GM12878 (cell line): ENCODE results near the gene SLC12A3. TPM values are rescaled to one million over a fixed set of nuclear protein-coding genes. Genes with fewer than 3 reads are reported as not detected.

Experiments
- ATAC-seq: fragments of 200-7000 bp; cut with Tn5 transposase; 3 replicates; pipeline ENCODE4 v1.9.1; 2020; ENCODE audit warnings: mild to moderate bottlenecking, moderate library complexity
- BruUV-seq: library from RNA; stranded (reverse); fragments of 400-500 nt; replicated peaks from 2 replicates; lab custom pipeline; 2021; lab: Mats Ljungman, UMichigan
- CTCF ChIA-PET: fragments of 300-600 bp; sonication (Branson Sonifier 250); formaldehyde crosslinking; extraction: SDS; loops from one replicate; lab custom pipeline; 2021; ENCODE audit warnings: inconsistent platforms; lab: Yijun Ruan, JAX
- POLR2A ChIA-PET: fragments of 350-600 bp; formaldehyde crosslinking; extraction: SDS; loops from one replicate; lab custom pipeline; 2021; ENCODE audit warnings: inconsistent platforms; lab: Charles Lee
- RAD21 ChIA-PET: fragments of 300-600 bp; sonication (Branson Sonifier 250); formaldehyde crosslinking; loops from one replicate; lab custom pipeline; 2023; ENCODE audit warnings: antibody characterized with exemption; ENCODE audit not compliant: unreplicated experiment; lab: Charles Lee
- SMC1A ChIA-PET: fragments of 300-600 bp; sonication (Branson Sonifier 250); formaldehyde crosslinking; loops from one replicate; lab custom pipeline; 2023; ENCODE audit not compliant: unreplicated experiment, uncharacterized antibody; lab: Charles Lee
- DNase-seq: peaks from one replicate; pipeline ENCODE4 v3.0.0-alpha.2; 2011; ENCODE audit warnings: low read depth, low spot score
- FAIRE-seq: peaks from 3 replicates; lab custom pipeline; 2011; peaks lifted over from hg19 to GRCh38; lab: Jason Lieb, UNC
- H2AFZ ChIP-seq: 2 replicates; pipeline ENCODE4 v1.6.0; 2011; ENCODE audit warnings: low read depth, low read length, control low read depth; ENCODE audit not compliant: control insufficient read depth
- H3K27ac ChIP-seq: 2 replicates; pipeline ENCODE4 v1.5.1; 2011; ENCODE audit warnings: control low read depth; ENCODE audit not compliant: control insufficient read depth, insufficient read depth
- H3K27me3 ChIP-seq, 2 experiments: replicated peaks in 1 of 2; 2 replicates each; pipeline versions ENCODE4 v1.6.0 to v1.6.1; 2011; ENCODE audit warnings: low read length in 1 of 2; ENCODE audit not compliant: control insufficient read depth in 2 of 2, insufficient read depth in 2 of 2
- H3K36me3 ChIP-seq, 2 experiments: 2 replicates each; pipeline ENCODE4 v1.5.1; 2011; ENCODE audit warnings: low read length in 1 of 2; ENCODE audit not compliant: control insufficient read depth in 2 of 2, insufficient read depth in 2 of 2
- H3K4me1 ChIP-seq: 2 replicates; pipeline ENCODE4 v1.6.1; 2011; ENCODE audit warnings: mild to moderate bottlenecking, low read length, moderate library complexity, mixed read lengths; ENCODE audit not compliant: control insufficient read depth, insufficient read depth
- H3K4me2 ChIP-seq: 2 replicates; pipeline ENCODE4 v1.6.0; 2011; ENCODE audit warnings: control low read depth; ENCODE audit not compliant: control insufficient read depth, insufficient read depth
- H3K4me3 ChIP-seq: fragments of 200-600 bp; sonication (generic); 2 replicates; pipeline ENCODE4 v1.5.1; 2016
- H3K79me2 ChIP-seq: 2 replicates; pipeline ENCODE4 v1.6.0; 2011; ENCODE audit warnings: low read length; ENCODE audit not compliant: control insufficient read depth, insufficient read depth
- H3K9ac ChIP-seq: 2 replicates; pipeline ENCODE4 v1.8.0; 2011; ENCODE audit warnings: low read length, control low read depth, mixed read lengths; ENCODE audit not compliant: control insufficient read depth, insufficient read depth
- H3K9me3 ChIP-seq: replicated peaks from 3 replicates; pipeline ENCODE4 v1.5.1; 2011; ENCODE audit warnings: mild to moderate bottlenecking, low read length; ENCODE audit not compliant: control insufficient read depth, insufficient read depth
- H4K20me1 ChIP-seq: 2 replicates; pipeline ENCODE4 v1.6.0; 2011; ENCODE audit not compliant: control insufficient read depth, insufficient read depth
- ATF3 ChIP-seq: IDR thresholded peaks from 2 replicates; pipeline ENCODE4 v1.6.1; 2011; ENCODE audit warnings: low read depth, mild to moderate bottlenecking, low read length, moderate library complexity, borderline replicate concordance; ENCODE audit errors: extremely low read depth
- CBFB ChIP-seq: IDR thresholded peaks from 2 replicates; pipeline ENCODE4 v1.6.1; 2016; ENCODE audit warnings: antibody characterized with exemption, low read depth
- IKZF1 ChIP-seq: fragments of 450-650 bp; conservative IDR thresholded peaks from 2 replicates; pipeline ENCODE4 v1.6.1; 2017; ENCODE audit warnings: antibody characterized with exemption, mild to moderate bottlenecking
- KAT2A ChIP-seq: conservative IDR thresholded peaks from 2 replicates; pipeline ENCODE4 v1.6.1; 2011; ENCODE audit warnings: low read depth, low read length; ENCODE audit not compliant: control insufficient read depth
- KDM1A ChIP-seq: fragments of 200-600 bp; sonication (generic); IDR thresholded peaks from 2 replicates; pipeline ENCODE4 v1.6.1; 2016; ENCODE audit warnings: borderline replicate concordance
- LARP7 ChIP-seq: fragments of 450-650 bp; IDR thresholded peaks from 2 replicates; pipeline ENCODE4 v1.6.1; 2017; ENCODE audit warnings: mild to moderate bottlenecking
- NRF1 ChIP-seq: conservative IDR thresholded peaks from 2 replicates; pipeline ENCODE4 v1.6.1; 2011; ENCODE audit warnings: mild to moderate bottlenecking, low read depth, low read length, improper control_type of control experiment
- PAX8 ChIP-seq: fragments of 450-650 bp; IDR thresholded peaks from 2 replicates; pipeline ENCODE4 v1.6.1; 2017; ENCODE audit warnings: mild to moderate bottlenecking, moderate library complexity
- RELB ChIP-seq: fragments of 450-650 bp; IDR thresholded peaks from 2 replicates; pipeline ENCODE4 v1.6.1; 2017; ENCODE audit warnings: low read depth, mild to moderate bottlenecking, moderate library complexity
- RFX5 ChIP-seq: IDR thresholded peaks from 2 replicates; pipeline ENCODE4 v1.6.1; 2011; ENCODE audit warnings: low read depth, low read length, improper control_type of control experiment
- RUNX3 ChIP-seq: IDR thresholded peaks from 2 replicates; pipeline ENCODE4 v1.6.1; 2012; ENCODE audit warnings: low read length, inconsistent platforms
- TAF1 ChIP-seq: IDR thresholded peaks from 2 replicates; pipeline ENCODE4 v1.6.1; 2011; ENCODE audit warnings: mild to moderate bottlenecking, low read depth, low read length, borderline replicate concordance
- TCF12 ChIP-seq: IDR thresholded peaks from 2 replicates; pipeline ENCODE4 v1.6.1; 2011; ENCODE audit warnings: low read depth, mild to moderate bottlenecking, low read length
- USF2 ChIP-seq: IDR thresholded peaks from 2 replicates; pipeline ENCODE4 v1.6.1; 2011; ENCODE audit warnings: low read depth, low read length, improper control_type of control experiment, borderline replicate concordance
- YBX1 ChIP-seq: fragments of 450-650 bp; IDR thresholded peaks from 2 replicates; pipeline ENCODE4 v1.6.1; 2016; ENCODE audit warnings: antibody characterized with exemption
- YY1 ChIP-seq: IDR thresholded peaks from 2 replicates; pipeline ENCODE4 v1.6.1; 2011; ENCODE audit warnings: low read depth, mild to moderate bottlenecking, low read length
- ZBTB4 ChIP-seq: fragments of 450-650 bp; formaldehyde crosslinking; IDR thresholded peaks from 2 replicates; pipeline ENCODE4 v1.4.0; 2022; ENCODE audit warnings: mild to moderate bottlenecking, moderate library complexity
- ZNF274 ChIP-seq: IDR thresholded peaks from one replicate; pipeline ENCODE4 v1.8.0; 2011; ENCODE audit not compliant: insufficient read length, insufficient read depth
- ZNF622 ChIP-seq: fragments of 450-650 bp; IDR thresholded peaks from 2 replicates; pipeline ENCODE4 v1.6.1; 2017; ENCODE audit warnings: mild to moderate bottlenecking, inconsistent platforms
- WGBS: methylation state at CpG from one replicate; pipeline ENCODE4 v1.1.6; 2016; ENCODE audit warnings: low lambda C conversion rate; ENCODE audit not compliant: insufficient replicate concordance, insufficient coverage; ENCODE audit errors: missing lambda C conversion rate; 5-methylcytosine and 5-hydroxymethylcytosine counted together
- in situ Hi-C: fragments of 300-500 bp; cut with MboI; formaldehyde crosslinking; loops from 9 replicates; pipeline ENCODE4 v1.14.3; 2018; ENCODE audit warnings: mixed read lengths
- intact Hi-C: fragments of 100-400 bp; cut with micrococcal nuclease; formaldehyde crosslinking; loops from one replicate; pipeline ENCODE4 v1.14.2; 2022; ENCODE audit not compliant: unreplicated experiment
- polyA plus RNA-seq, 11 experiments: library from polyadenylated mRNA; depleted of rRNA in 4 of 11; unstranded in 6 of 11; stranded (reverse) in 5 of 11; fragments of >200 nt; fragmentation: Nextera tagmentation in 4 of 11; fragmentation: Illumina TruSeq in 1 of 11; extraction: Ambion mirVana in 4 of 11; extraction: Trizol in 1 of 11; gene quantifications; 1 replicate in 1 of 11; 2 replicates in 10 of 11; pipeline versions ENCODE4 v1.2.1 to v1.2.3, GENCODE V29; 2011 to 2016; ENCODE audit warnings: inconsistent platforms in 2 of 11, missing spikeins in 2 of 11, low read depth in 1 of 11
- total RNA-seq, 4 experiments: library from RNA; depleted of rRNA in 3 of 4; stranded (reverse); fragments of >200 nt in 3 of 4; fragmentation: Illumina TruSeq in 1 of 4; extraction: Trizol in 1 of 4; gene quantifications; 2 replicates each; pipeline versions ENCODE4 v1.2.1 to v1.2.3, GENCODE V29; 2013 to 2021

SLC12A3 gene
- total and polyA plus RNA-seq, 10 of the 15 experiments (the other 5 are each of a cell fraction or from before 2014, with no cell fraction given) = 0.05 to 6.3 (median 3.1) TPM

- TF ChIP-seq RELB = no peak
- no peak for TF ChIP-seq NRF1
- TF ChIP-seq LARP7 = no peak
- TF ChIP-seq TAF1 = no peak
- no peak for TF ChIP-seq ZNF622
- no peak for TF ChIP-seq RFX5
- no peak for TF ChIP-seq USF2
- TF ChIP-seq TCF12 = no peak
These were observed 18.6 kb downstream of the SLC12A3 start (continued) for GRCh38 chr16:56883586-56883985.

GRCh38 chr16:56884026-56884582 is 19.1 kb downstream of the SLC12A3 start:
- BruUV-seq = no TSS peak
- intact Hi-C loops = no loop called here
- Histone ChIP-seq H3K27me3 (no peaks in the 10 kb centered on the region), H3K36me3 (no peaks in the 10 kb centered on the region), H3K27ac (no peak overlapping the region), H3K4me3 (no peak overlapping the region), H4K20me1 (no peaks in the 10 kb centered on the region), H3K79me2 (no peaks in the 10 kb centered on the region), H3K4me2 (no peak overlapping the region), H2AFZ (no peak overlapping the region), H3K9me3 (no peaks in the 10 kb centered on the region), H3K9ac (no peak overlapping the region), H3K4me1 (peaks cover 7% of the 10 kb centered on the region)
- in situ Hi-C loops = no loop called here
- ChIA-PET SMC1A (interaction anchor here (0.8 to 1.5 kb wide), 3 partner anchors 9 to 20 kb away, joined by 3 to 5 read pairs (median 4); no protein-coding TSS in a partner anchor), CTCF (interaction anchor here (1.4 to 2.0 kb wide), 2 partner anchors 16 to 80 kb away, joined by 4 read pairs; no protein-coding TSS in a partner anchor), POLR2A (interaction anchor here (1.1 kb wide), 1 partner anchor 14 kb away, joined by 3 read pairs; no protein-coding TSS in a partner anchor), RAD21 (no interaction called here)
- ATAC-seq = no peak
- FAIRE-seq = no peak
- 75% methylated on average over 14 of the region's 14 CpGs for WGBS
- no peak for DNase-seq
- TF ChIP-seq ZBTB4 (CRISPR knock-in tag) (no peak), ATF3 (no peak), ZNF274 (no peak), CBFB (no peak), IKZF1 (no peak), TCF12 (no peak), YBX1 (no peak), RUNX3 (no peak), KDM1A (no peak), KAT2A (no peak), YY1 (no peak), PAX8 (no peak)
